ENCODE data around the gene WDFY3. TPM values are rescaled to one million over a fixed set of nuclear protein-coding genes. Genes with fewer than 3 reads are reported as not detected.

Gene WDFY3
- total RNA-seq, 1 donor from 2014 or later, result 0.80 TPM

DNA sequence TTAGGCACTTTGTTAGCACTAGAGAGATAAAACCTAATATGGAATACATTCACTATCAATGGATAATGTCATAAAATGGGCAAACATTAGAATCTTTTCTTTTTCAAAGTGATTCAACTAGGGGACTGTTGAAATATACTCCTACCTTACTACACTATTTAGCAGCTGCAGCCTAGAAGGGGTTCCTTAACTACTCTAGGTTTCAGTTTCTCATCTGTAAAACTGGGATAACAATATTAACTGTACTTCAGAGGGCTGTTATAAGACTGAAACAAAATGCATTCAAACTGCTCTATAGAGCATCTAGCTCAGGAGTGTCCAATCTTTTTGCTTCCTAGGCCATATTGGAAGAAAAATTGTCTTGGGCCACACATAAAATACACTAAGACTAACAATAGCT lies 236.1 kb downstream of the WDFY3 start:
- no peak for DNase-seq (ENCODE audit: low spot score)
- Mint-ChIP-seq H3K27me3 (ENCODE audit: low read depth) (peaks cover 4% of the 10 kb centered on the region), H3K4me1 (ENCODE audit: low read depth) (peaks cover 2% of the 10 kb centered on the region), H3K4me3 (ENCODE audit: low read depth) (no peak overlapping the region), H3K27ac (no peak overlapping the region), H3K9me3 (no peaks in the 10 kb centered on the region), H3K36me3 (ENCODE audit: low read depth) (no peaks in the 10 kb centered on the region)
- intact Hi-C loops (cut with micrococcal nuclease), result no loop called here

DNA sequence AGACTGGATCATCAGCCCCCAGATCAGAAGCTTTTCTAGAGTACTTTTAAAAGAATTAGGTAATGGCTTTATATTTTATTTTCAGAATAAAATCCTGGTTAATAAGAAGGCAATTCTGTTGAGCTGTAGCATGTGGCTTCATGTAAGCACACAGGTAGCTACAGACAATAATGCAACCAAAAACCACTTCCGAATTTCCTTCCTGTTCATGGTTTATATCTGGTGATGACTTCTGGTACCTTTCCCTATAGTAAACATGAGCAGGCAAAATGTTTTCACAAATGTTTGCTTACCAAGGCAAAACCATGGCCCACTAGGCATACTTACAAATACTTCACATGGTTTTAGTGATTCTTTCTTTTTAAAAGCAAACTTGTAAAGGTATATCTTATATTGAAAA lies 239.0 kb downstream of the WDFY3 start:
- Mint-ChIP-seq H3K36me3 (ENCODE audit: low read depth) (no peaks in the 10 kb centered on the region), H3K9me3 (no peaks in the 10 kb centered on the region), H3K4me3 (ENCODE audit: low read depth) (no peak overlapping the region), H3K27ac (no peak overlapping the region), H3K4me1 (ENCODE audit: low read depth) (peaks cover 2% of the 10 kb centered on the region), H3K27me3 (ENCODE audit: low read depth) (peaks cover 4% of the 10 kb centered on the region)
- intact Hi-C loops (cut with micrococcal nuclease), result no loop called here
- no peak for DNase-seq (ENCODE audit: low spot score)

DNA sequence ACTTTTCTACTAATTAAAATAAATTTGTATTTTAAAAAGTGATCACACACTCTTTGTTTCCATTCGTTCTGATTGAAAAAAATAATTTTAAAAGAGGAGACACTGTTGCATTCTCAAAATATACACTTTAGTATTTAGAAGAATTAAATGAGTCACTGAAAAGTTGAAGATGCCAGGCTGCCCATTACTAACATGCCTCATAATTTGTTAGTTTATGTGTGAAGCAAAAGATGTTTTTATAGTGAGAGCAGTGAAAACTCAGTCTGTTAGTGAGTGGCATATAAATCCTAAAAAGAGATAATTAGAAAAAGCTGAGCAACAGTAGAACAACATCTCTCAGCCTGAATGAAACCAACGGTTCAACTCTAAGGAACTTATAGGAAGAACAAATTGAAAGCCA lies 240.1 kb downstream of the WDFY3 start:
- Mint-ChIP-seq H3K4me1 (ENCODE audit: low read depth) (peaks cover 2% of the 10 kb centered on the region), H3K27ac (no peak overlapping the region), H3K36me3 (ENCODE audit: low read depth) (no peaks in the 10 kb centered on the region), H3K9me3 (no peaks in the 10 kb centered on the region), H3K27me3 (ENCODE audit: low read depth) (peaks cover 4% of the 10 kb centered on the region), H3K4me3 (ENCODE audit: low read depth) (no peak overlapping the region)
- intact Hi-C loops (cut with micrococcal nuclease), result no loop called here
- DNase-seq (ENCODE audit: low spot score), result no peak

DNA sequence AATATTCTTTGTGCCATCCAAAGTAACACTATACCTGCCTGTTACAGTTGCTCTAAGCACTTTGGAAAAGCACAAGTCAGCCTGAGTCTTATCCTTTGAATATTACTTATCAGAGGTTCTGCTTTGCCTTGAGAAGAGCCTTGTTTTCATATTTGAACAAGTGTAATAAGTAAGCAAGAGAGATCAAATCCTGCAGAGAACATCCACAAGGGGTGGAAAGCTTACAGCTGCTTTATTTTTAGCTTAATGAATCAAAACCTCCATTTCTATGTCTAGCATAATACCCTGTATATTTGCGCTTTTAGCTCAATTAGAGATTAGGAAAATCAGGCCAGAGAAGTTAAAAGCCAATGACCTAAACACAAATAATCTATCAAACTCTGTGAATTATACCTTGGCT lies 243.8 kb downstream of the WDFY3 start:
- no peak overlapping the region for H3K27ac Mint-ChIP-seq
- intact Hi-C loops (cut with micrococcal nuclease), result no loop called here
- H3K36me3 Mint-ChIP-seq (ENCODE audit: low read depth), result no peaks in the 10 kb centered on the region
- no peaks in the 10 kb centered on the region for H3K9me3 Mint-ChIP-seq
- H3K27me3 Mint-ChIP-seq (ENCODE audit: low read depth), result peaks cover 4% of the 10 kb centered on the region
- no peak overlapping the region for H3K4me3 Mint-ChIP-seq (ENCODE audit: low read depth)
- peaks cover 2% of the 10 kb centered on the region for H3K4me1 Mint-ChIP-seq (ENCODE audit: low read depth)
- no peak for DNase-seq (ENCODE audit: low spot score)

DNA sequence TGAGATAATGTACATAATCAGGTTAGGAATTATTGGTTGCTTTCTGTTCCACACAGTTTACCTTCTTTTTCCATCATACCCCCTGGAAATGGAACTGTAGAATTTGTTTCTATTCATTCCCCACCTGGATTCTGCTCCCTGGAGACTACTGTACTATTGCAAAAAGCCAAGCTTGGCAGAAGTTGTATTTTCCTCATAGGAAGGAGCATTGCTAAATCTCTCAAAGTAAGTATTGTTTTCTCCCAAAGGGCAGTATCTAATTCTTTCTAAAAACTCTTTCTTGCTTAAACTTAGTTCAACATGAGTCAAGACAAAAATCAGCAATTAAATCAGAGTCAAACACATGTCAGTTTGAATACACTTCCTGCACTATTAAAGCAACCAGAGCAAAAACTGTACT lies 247.4 kb downstream of the WDFY3 start:
- intact Hi-C loops (cut with micrococcal nuclease), result no loop called here
- H3K27ac Mint-ChIP-seq, result no peak overlapping the region
- H3K36me3 Mint-ChIP-seq (ENCODE audit: low read depth), result no peaks in the 10 kb centered on the region

DNA sequence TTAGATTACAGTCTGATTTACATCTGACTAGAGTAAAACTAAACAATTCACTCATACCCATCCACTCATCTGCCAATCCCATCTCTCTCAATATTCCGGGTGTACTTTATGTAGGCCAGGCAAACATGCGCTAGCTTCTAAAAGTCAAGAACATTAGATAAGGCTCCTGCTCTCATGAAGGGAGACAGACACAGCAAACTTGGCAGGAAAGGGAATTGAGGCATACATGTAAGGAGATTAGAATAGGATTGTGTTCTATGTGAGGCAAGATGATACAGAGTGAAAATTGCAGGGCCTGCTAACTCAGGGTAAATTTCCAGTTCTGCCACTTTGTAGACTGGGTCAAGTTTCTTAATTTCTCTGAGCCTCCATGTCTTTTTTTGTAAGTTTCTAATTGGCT lies 247.8 kb downstream of the WDFY3 start:
- H3K27me3 Mint-ChIP-seq (ENCODE audit: low read depth), result no peaks in the 10 kb centered on the region
- intact Hi-C loops (cut with micrococcal nuclease), result no loop called here
- H3K4me3 Mint-ChIP-seq (ENCODE audit: low read depth), result no peak overlapping the region
- no peaks in the 10 kb centered on the region for H3K36me3 Mint-ChIP-seq (ENCODE audit: low read depth)
- no peak for DNase-seq (ENCODE audit: low spot score)
- no peaks in the 10 kb centered on the region for H3K9me3 Mint-ChIP-seq
- no peak overlapping the region for H3K27ac Mint-ChIP-seq
- H3K4me1 Mint-ChIP-seq (ENCODE audit: low read depth), result no peaks in the 10 kb centered on the region

More for the DNA sequence above, 247.4 kb downstream of the WDFY3 start:
- DNase-seq (ENCODE audit: low spot score), result no peak
- Mint-ChIP-seq H3K27me3 (ENCODE audit: low read depth) (no peaks in the 10 kb centered on the region), H3K9me3 (no peaks in the 10 kb centered on the region), H3K4me3 (ENCODE audit: low read depth) (no peak overlapping the region), H3K4me1 (ENCODE audit: low read depth) (no peaks in the 10 kb centered on the region)

DNA sequence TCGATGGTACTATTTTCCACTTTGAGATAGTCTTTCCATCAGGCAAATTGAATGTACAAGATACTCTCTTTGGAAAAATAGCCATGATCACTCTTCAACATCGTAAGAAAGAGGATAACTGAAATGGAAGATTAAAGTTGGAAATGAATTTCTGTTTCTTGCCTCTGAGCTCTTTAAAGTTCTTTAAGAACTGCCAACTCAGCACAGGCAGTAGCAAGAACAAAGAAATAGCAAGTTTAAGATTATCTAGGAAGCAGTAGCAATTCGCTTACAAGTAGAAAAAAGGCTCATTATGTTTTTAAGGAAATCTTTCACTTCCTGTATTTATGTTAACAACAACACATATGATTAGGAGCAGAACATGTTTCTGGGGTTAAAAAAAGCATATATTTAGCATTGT lies 255.9 kb downstream of the WDFY3 start:
- no peaks in the 10 kb centered on the region for H3K9me3 Mint-ChIP-seq
- intact Hi-C loops (cut with micrococcal nuclease), result no loop called here
- H3K27ac Mint-ChIP-seq, result no peak overlapping the region
- no peak for DNase-seq (ENCODE audit: low spot score)
- no peaks in the 10 kb centered on the region for H3K27me3 Mint-ChIP-seq (ENCODE audit: low read depth)
- no peaks in the 10 kb centered on the region for H3K36me3 Mint-ChIP-seq (ENCODE audit: low read depth)
- no peak overlapping the region for H3K4me3 Mint-ChIP-seq (ENCODE audit: low read depth)
- no peaks in the 10 kb centered on the region for H3K4me1 Mint-ChIP-seq (ENCODE audit: low read depth)

DNA sequence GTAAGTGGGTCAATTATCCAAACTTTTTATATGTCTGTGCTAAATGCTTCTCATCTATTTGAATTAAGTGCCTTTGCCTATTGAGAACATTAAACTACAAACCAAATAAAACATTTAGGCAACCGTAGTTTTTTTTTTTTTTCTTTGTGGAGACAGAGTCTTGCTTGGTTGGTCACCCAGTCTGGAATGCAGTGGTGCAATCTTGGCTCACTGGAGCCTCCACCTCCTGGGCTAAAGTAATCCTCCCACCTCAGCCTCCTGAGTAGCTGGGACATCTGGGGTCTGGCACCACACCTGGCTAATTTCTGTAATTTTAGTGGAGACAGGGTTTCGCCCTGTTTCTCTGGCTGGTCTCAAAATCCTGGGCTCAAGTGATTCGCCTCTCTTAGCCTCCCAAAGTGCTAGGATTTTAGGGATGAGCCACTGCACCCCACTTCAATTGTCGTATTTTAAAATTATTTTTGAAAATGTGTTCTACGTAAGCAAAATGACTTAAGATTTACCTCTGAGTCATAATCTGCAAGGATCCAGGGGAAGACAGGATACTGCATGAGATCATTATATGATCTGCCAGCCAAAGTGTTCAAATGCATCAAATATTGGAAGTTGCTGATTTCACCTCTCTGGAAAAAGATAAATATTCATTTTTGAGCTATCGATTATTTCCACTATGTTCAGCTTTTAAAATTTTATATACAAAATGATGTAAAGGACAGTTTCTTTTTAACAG lies 257.9 kb downstream of the WDFY3 start:
- no peaks in the 10 kb centered on the region for H3K36me3 Mint-ChIP-seq (ENCODE audit: low read depth)
- DNase-seq (ENCODE audit: low spot score), result no peak
- intact Hi-C loops (cut with micrococcal nuclease), result no loop called here
- no peaks in the 10 kb centered on the region for H3K4me1 Mint-ChIP-seq (ENCODE audit: low read depth)
- no peaks in the 10 kb centered on the region for H3K9me3 Mint-ChIP-seq
- H3K27ac Mint-ChIP-seq, result no peak overlapping the region
- no peak overlapping the region for H3K4me3 Mint-ChIP-seq (ENCODE audit: low read depth)
- no peaks in the 10 kb centered on the region for H3K27me3 Mint-ChIP-seq (ENCODE audit: low read depth)

DNA sequence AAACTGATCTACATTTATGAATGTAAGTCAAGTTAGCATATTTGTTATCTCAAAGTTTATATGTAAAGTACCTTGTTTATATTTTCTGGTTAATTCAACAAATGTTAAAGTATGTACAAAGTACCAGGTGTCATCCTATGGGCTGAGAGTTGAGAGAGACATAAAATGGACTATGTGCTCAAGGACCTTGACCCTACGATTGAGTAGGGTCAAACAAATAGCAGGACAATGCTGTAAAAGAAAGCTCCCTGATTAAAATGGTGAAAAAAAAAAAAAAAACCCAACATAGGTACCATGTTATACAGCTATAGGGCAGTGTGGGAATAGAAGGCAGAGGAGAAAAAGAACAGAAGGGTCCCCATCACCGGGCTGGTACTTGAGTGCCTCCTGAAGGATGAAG lies 260.2 kb downstream of the WDFY3 start:
- intact Hi-C loops (cut with micrococcal nuclease), result no loop called here
- Mint-ChIP-seq H3K4me1 (ENCODE audit: low read depth) (no peaks in the 10 kb centered on the region), H3K27me3 (ENCODE audit: low read depth) (no peaks in the 10 kb centered on the region), H3K27ac (no peak overlapping the region), H3K4me3 (ENCODE audit: low read depth) (no peak overlapping the region), H3K9me3 (no peaks in the 10 kb centered on the region), H3K36me3 (ENCODE audit: low read depth) (no peaks in the 10 kb centered on the region)
- DNase-seq (ENCODE audit: low spot score), result no peak

DNA sequence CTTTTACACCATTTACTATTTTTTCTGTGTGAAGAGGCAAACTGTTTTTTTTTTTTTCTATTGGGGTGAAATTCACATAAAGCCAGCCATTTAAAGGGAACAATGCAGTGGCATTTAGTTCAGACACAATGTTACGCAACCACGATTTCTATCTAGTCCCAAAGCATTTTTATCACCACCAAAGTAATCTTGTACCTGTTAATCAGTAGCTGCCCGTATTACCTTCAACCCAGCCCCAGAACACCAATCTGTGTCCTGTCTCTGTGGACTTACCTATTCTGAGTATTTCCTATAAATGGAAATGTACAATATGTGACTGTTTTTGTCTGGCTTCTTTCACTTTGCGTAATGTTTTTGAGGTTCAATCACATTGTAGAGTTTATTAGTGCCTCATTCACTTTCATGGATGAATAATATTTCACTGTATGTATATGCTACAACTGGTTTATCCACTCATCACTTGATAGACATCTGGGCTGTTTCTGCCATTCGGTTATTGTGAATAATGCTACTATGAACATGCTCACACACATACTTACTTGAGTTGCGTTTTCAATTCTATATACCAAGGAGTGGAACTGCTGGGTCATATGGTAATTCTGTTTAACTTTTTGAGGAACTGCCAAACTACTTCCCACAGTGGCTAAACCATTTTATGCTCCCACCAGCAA lies 267.4 kb downstream of the WDFY3 start:
- no peak overlapping the region for H3K4me3 Mint-ChIP-seq (ENCODE audit: low read depth)
- H3K9me3 Mint-ChIP-seq, result no peaks in the 10 kb centered on the region
- H3K27ac Mint-ChIP-seq, result no peak overlapping the region
- no peaks in the 10 kb centered on the region for H3K36me3 Mint-ChIP-seq (ENCODE audit: low read depth)
- no peaks in the 10 kb centered on the region for H3K27me3 Mint-ChIP-seq (ENCODE audit: low read depth)
- no peak for DNase-seq (ENCODE audit: low spot score)
- intact Hi-C loops (cut with micrococcal nuclease), result no loop called here
- no peaks in the 10 kb centered on the region for H3K4me1 Mint-ChIP-seq (ENCODE audit: low read depth)

DNA sequence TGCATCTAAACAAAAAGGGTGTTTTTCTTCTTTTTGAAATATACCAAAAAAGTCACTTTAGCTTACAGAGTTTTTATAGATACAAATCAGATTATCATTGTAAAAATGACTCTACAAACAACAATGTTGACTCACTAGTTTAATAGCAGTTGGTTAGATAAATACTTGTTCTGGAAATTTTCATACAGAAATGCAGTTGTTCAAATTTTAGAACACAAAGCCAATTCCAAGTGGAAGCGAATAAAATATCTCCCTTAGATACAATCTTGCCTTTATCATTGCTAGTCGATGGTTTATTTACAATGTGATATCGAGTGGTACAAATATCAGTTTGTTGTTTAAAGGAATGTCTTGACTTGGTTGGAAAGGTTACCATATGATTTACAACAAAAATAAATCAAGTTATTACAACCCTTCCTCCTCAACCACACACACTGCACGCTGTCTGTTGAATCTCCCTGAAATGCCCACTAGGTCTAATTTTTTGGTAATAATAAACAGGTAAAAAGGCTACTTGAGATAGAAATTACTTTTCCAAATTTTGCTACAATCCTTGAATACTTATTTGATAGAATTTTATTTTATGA lies 268.8 kb downstream of the WDFY3 start:
- Mint-ChIP-seq H3K27ac (no peak overlapping the region), H3K27me3 (ENCODE audit: low read depth) (no peaks in the 10 kb centered on the region), H3K4me3 (ENCODE audit: low read depth) (no peak overlapping the region), H3K36me3 (ENCODE audit: low read depth) (no peaks in the 10 kb centered on the region), H3K9me3 (no peaks in the 10 kb centered on the region), H3K4me1 (ENCODE audit: low read depth) (no peaks in the 10 kb centered on the region)
- intact Hi-C loops (cut with micrococcal nuclease), result no loop called here
- DNase-seq (ENCODE audit: low spot score), result no peak

DNA sequence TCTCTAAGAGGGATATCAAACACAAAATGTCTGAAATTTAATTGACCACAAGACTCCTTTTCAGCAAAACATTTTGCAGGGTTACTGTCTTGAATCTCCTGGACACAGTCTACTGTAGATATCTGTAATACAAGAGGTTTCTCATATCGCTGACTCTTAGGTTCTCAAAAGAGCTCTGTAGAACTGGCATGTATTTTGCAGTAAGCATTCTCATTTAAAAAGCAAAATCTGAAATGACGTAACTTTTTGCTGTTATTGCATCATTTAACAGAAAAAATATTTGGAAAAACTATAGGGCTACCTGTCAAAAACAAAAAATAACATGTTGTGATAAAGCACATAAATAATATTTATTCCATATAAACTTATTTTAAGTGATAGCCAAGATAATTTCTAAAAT lies 269.3 kb downstream of the WDFY3 start:
- intact Hi-C loops (cut with micrococcal nuclease), result no loop called here
- no peak overlapping the region for H3K27ac Mint-ChIP-seq
- no peaks in the 10 kb centered on the region for H3K27me3 Mint-ChIP-seq (ENCODE audit: low read depth)
- no peaks in the 10 kb centered on the region for H3K9me3 Mint-ChIP-seq
- DNase-seq (ENCODE audit: low spot score), result no peak
- H3K4me3 Mint-ChIP-seq (ENCODE audit: low read depth), result no peak overlapping the region
- H3K36me3 Mint-ChIP-seq (ENCODE audit: low read depth), result no peaks in the 10 kb centered on the region
- no peaks in the 10 kb centered on the region for H3K4me1 Mint-ChIP-seq (ENCODE audit: low read depth)

DNA sequence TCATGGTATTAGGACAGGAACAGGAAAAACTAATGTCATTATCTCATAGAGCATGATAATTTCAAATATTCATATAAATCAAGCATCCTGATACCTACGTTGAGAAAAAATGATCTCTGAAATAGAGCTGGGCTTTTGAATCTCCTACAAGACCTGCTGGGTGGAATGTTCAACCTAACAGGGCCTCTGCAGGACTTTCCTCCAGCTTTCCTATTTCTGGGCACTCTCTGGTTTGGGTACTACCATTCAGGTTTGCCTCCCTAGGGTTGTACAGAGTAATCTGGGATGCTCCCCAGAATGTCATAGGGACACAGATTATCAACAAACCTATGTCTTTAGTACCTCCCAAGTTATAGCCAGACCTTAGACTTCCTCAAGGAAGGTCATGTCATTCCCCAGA lies 274.7 kb downstream of the WDFY3 start:
- Mint-ChIP-seq H3K4me3 (ENCODE audit: low read depth) (no peak overlapping the region), H3K27me3 (ENCODE audit: low read depth) (no peaks in the 10 kb centered on the region)

More for the DNA sequence above, 274.7 kb downstream of the WDFY3 start:
- Mint-ChIP-seq H3K36me3 (ENCODE audit: low read depth) (no peaks in the 10 kb centered on the region), H3K27ac (no peak overlapping the region), H3K4me1 (ENCODE audit: low read depth) (no peaks in the 10 kb centered on the region), H3K9me3 (no peaks in the 10 kb centered on the region)
- intact Hi-C loops (cut with micrococcal nuclease), result no loop called here
- DNase-seq (ENCODE audit: low spot score), result no peak

Data from activated T-helper 2 cell treated with anti-CD3 and anti-CD28 coated beads, Interferon-gamma antibody, Interleukin-2, Interleukin-4, amounts not matched to agents 10 μg/mL and 5 μg/mL and 100 μg/mL, durations not matched to agents 14 hours and 24 hours and 36 hours (primary cell).